PC-9 (cell line): ENCODE results near the gene CNBD2.

ENCODE experiments used
- EZH2 ChIP-seq: fragments of 200-600 bp; sonication (generic); IDR thresholded peaks from 2 replicates; pipeline ENCODE4 v1.8.0; 2017; ENCODE audit warnings: antibody characterized with exemption, low read depth
- TF ChIP-seq, protein P1 (sequence below): fragments of 200-600 bp; sonication (generic); conservative IDR thresholded peaks from 2 replicates; pipeline ENCODE4 v1.6.1; 2017; ENCODE audit warnings: mixed run types, antibody characterized with exemption, mild to moderate bottlenecking, moderate library complexity

DNA sequence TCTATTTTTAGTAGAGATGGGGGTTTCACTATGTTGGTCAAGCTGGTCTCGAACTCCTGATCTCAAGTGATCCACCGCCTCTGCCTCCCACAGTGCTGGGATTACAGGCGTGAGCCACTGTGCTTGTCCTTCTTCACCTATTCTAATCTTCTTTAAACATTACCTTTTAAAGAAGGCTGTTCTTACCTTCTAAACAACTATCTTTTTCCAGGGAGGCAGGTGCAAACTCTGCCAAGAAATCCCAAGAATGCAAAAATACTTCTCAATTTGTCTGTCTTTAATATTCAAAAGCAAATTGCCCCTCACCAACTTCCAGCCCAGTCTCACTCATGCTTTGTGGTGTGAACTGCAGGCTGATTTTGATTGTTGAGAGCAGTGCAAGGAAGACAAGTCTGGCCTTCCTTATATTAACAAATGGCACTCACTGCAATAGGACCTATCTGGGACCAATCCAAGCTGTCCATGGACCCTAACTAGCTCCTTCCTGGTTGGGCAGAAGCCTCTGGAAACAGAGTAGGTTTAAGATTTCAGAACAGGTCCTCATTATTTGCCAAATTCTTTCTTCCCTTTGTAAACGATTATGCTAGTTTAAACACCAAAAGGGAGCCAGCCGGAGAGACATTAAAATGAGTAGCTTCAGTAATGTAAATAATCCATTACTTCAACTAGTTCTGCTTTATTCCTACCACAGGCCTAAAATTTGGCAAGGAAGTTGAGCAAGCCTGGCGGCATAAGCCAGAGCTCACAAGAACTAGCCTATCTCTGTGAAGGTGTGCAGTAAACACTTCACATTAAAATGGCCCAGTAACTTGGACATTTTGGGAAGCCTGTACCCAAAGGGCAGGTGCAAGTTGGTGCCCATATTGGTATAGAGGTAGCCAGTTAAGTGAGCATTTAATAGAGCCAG, 15.7 kb upstream of the CNBD2 start:
- TF ChIP-seq, protein P1, sequence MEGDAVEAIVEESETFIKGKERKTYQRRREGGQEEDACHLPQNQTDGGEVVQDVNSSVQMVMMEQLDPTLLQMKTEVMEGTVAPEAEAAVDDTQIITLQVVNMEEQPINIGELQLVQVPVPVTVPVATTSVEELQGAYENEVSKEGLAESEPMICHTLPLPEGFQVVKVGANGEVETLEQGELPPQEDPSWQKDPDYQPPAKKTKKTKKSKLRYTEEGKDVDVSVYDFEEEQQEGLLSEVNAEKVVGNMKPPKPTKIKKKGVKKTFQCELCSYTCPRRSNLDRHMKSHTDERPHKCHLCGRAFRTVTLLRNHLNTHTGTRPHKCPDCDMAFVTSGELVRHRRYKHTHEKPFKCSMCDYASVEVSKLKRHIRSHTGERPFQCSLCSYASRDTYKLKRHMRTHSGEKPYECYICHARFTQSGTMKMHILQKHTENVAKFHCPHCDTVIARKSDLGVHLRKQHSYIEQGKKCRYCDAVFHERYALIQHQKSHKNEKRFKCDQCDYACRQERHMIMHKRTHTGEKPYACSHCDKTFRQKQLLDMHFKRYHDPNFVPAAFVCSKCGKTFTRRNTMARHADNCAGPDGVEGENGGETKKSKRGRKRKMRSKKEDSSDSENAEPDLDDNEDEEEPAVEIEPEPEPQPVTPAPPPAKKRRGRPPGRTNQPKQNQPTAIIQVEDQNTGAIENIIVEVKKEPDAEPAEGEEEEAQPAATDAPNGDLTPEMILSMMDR, result no peak
- no peak for TF ChIP-seq EZH2
